GM11168 (cell line): ENCODE data around the gene FBXO15.

Experiments used
- in situ Hi-C: fragments of 300-500 bp; cut with MboI; formaldehyde crosslinking; loops from one replicate; pipeline ENCODE4 v1.12.0; 2022; ENCODE audit warnings: low sequenced_read_pairs; ENCODE audit not compliant: unreplicated experiment

Gene FBXO15

GRCh38 chr18:74066018-74066417 lies 81.6 kb downstream of the FBXO15 start:
- in situ Hi-C loops, result no loop called here

- in situ Hi-C loops, result no loop called here
Measured at GRCh38 chr18:74065366-74065765, 82.3 kb downstream of the FBXO15 start.

GRCh38 chr18:74064510-74064909 lies 83.1 kb downstream of the FBXO15 start:
- in situ Hi-C loops, result no loop called here

GRCh38 chr18:74063557-74063956 lies 84.1 kb downstream of the FBXO15 start:
- in situ Hi-C loops, result no loop called here

- in situ Hi-C loops, result no loop called here
Measured at GRCh38 chr18:74063023-74063422, 84.6 kb downstream of the FBXO15 start.

GRCh38 chr18:74062037-74062436 lies 85.6 kb downstream of the FBXO15 start:
- in situ Hi-C loops, result no loop called here

GRCh38 chr18:74060579-74060978 lies 87.1 kb downstream of the FBXO15 start:
- in situ Hi-C loops, result no loop called here

GRCh38 chr18:74050807-74051206 lies 96.8 kb downstream of the FBXO15 start:
- in situ Hi-C loops, result no loop called here

GRCh38 chr18:74040459-74041332 lies 106.9 kb downstream of the FBXO15 start:
- in situ Hi-C loops, result no loop called here

GRCh38 chr18:74040008-74040407 lies 107.6 kb downstream of the FBXO15 start:
- in situ Hi-C loops, result no loop called here

- in situ Hi-C loops, result no loop called here
Measured at GRCh38 chr18:74029161-74029560, 118.5 kb downstream of the FBXO15 start.
